ENCODE data around the gene TOM1L2. TPM values are rescaled to one million over a fixed set of nuclear protein-coding genes. Genes with fewer than 3 reads are reported as not detected.

The TOM1L2 gene
- total RNA-seq, 1 experiment from 2014 or later, result 45.2 TPM

DNA sequence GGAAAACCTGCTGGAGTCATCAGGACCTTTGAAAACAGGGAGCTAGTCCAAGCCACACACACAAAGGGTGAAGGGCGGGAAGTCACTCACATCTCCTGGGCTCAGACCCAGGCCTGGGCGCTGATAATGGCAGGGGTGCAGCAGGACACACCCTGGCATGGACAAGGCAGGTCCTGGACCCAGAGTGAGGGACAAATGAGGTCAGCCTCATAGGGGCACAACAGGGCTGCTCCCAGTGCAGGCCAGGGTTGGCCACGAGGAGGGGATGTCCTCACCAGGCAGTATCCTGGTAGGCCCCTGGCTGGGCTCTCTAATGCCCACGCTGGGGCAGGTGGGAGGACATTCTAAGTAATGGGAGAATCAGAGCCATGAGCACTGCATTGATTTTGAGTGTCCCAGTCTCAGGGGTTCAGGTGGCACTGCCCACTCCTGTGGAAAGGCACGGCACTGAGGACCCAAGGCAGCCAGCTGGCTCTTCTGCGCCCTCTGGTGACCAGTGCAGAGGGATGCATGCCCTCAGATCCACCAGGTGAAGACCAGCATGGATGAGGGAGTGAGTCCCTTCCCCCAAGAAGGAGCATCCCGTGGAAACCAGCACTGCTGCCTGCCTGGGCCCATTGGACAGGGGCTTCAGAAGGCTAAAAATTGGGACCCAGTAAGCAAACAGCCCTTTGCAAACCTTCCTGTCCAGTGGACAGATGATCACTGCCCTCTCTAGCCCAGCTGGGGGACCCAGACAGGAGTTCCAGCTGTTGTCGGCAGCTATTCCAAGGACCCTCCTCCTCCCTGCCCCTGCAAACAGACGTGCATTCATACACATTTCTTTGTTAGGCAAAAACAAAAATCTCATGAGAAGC lies 112.1 kb downstream of the TOM1L2 start:
- ATAC-seq, result peak; percentile 94
- no peak overlapping the region for H3K4me3 ChIP-seq (ENCODE audit: low read depth in 2 of 2, low read length in 2 of 2)
- CTCF ChIA-PET, result interaction anchor here (0.5 kb wide), 1 partner anchor 241 kb away, joined by 4 read pairs; no protein-coding TSS in a partner anchor
- BruUV-seq (replicated peaks), result TSS peak; percentile 26
- no peaks in the 10 kb centered on the region for H3K27me3 ChIP-seq (ENCODE audit: control insufficient read depth, insufficient read depth, low read length)
- intact Hi-C loops (cut with micrococcal nuclease; ENCODE audit: unreplicated experiment), result loop anchor here (5.0 kb wide), 1 partner anchor 48 kb away; no protein-coding TSS in a partner anchor
- H3K36me3 ChIP-seq (ENCODE audit: control insufficient read depth, insufficient read depth, low read length), result no peaks in the 10 kb centered on the region
- in situ Hi-C loops (cut with HindIII; ENCODE audit: low pct_unique_long_range_greater_than_20kb, low sequenced_read_pairs), result no loop called here
- no peak for DNase-seq (ENCODE audit: low read depth, low spot score)
- H3K27ac ChIP-seq (ENCODE audit: low read length), result peak overlapping the region; percentile 34; the same call in 1 of the 2 replicates
- no peaks in the 10 kb centered on the region for H3K4me1 ChIP-seq (ENCODE audit: control insufficient read depth, insufficient read depth, low read length)
- H3K9me3 ChIP-seq (ENCODE audit: control insufficient read depth, insufficient read depth, low read depth, low read length), result no peaks in the 10 kb centered on the region
- POLR2A ChIA-PET, result interaction anchor here (0.7 kb wide), 1 partner anchor 18 kb away, joined by 3 read pairs; no protein-coding TSS in a partner anchor
- TF ChIP-seq TCF7L2 (IDR thresholded peaks at IDR 0.05; ENCODE audit: low read depth, low read length) (no peak), CTCF (IDR thresholded peaks at IDR 0.05) (peak; percentile 94)

GRCh38 chr17:17857496-17857895 lies 114.7 kb downstream of the TOM1L2 start:
- no peaks in the 10 kb centered on the region for H3K9me3 ChIP-seq (ENCODE audit: control insufficient read depth, insufficient read depth, low read depth, low read length)
- DNase-seq (ENCODE audit: low read depth, low spot score) (no peak), ATAC-seq (no peak)
- intact Hi-C loops (cut with micrococcal nuclease; ENCODE audit: unreplicated experiment) (loop anchor here (5.0 kb wide), 1 partner anchor 45 kb away; no protein-coding TSS in a partner anchor), in situ Hi-C loops (cut with HindIII; ENCODE audit: low pct_unique_long_range_greater_than_20kb, low sequenced_read_pairs) (no loop called here)
- TSS peak; percentile 33 for BruUV-seq (replicated peaks)
- no peak overlapping the region for H3K4me3 ChIP-seq (ENCODE audit: low read depth in 2 of 2, low read length in 2 of 2)
- CTCF ChIA-PET, result interaction anchor here (0.5 kb wide), 1 partner anchor 165 kb away, joined by 7 read pairs; no protein-coding TSS in a partner anchor
- no peaks in the 10 kb centered on the region for H3K36me3 ChIP-seq (ENCODE audit: control insufficient read depth, insufficient read depth, low read length)
- POLR2A ChIA-PET, result no interaction called here
- TF ChIP-seq POLR2AphosphoS5 (IDR thresholded peaks at IDR 0.05; ENCODE audit: low read depth, low read length) (no peak), TCF7L2 (IDR thresholded peaks at IDR 0.05; ENCODE audit: low read depth, low read length) (no peak), SIN3A (IDR thresholded peaks at IDR 0.05; ENCODE audit: borderline replicate concordance, insufficient read depth, low read depth, low read length) (no peak), CTCF (IDR thresholded peaks at IDR 0.05) (no peak)
- TF ChIP-seq, protein P1, sequence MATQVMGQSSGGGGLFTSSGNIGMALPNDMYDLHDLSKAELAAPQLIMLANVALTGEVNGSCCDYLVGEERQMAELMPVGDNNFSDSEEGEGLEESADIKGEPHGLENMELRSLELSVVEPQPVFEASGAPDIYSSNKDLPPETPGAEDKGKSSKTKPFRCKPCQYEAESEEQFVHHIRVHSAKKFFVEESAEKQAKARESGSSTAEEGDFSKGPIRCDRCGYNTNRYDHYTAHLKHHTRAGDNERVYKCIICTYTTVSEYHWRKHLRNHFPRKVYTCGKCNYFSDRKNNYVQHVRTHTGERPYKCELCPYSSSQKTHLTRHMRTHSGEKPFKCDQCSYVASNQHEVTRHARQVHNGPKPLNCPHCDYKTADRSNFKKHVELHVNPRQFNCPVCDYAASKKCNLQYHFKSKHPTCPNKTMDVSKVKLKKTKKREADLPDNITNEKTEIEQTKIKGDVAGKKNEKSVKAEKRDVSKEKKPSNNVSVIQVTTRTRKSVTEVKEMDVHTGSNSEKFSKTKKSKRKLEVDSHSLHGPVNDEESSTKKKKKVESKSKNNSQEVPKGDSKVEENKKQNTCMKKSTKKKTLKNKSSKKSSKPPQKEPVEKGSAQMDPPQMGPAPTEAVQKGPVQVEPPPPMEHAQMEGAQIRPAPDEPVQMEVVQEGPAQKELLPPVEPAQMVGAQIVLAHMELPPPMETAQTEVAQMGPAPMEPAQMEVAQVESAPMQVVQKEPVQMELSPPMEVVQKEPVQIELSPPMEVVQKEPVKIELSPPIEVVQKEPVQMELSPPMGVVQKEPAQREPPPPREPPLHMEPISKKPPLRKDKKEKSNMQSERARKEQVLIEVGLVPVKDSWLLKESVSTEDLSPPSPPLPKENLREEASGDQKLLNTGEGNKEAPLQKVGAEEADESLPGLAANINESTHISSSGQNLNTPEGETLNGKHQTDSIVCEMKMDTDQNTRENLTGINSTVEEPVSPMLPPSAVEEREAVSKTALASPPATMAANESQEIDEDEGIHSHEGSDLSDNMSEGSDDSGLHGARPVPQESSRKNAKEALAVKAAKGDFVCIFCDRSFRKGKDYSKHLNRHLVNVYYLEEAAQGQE (IDR thresholded peaks at IDR 0.05; ENCODE audit: insufficient read depth in 1 of 2, low read depth in 2 of 2, low read length in 1 of 2), result no peak
- H3K4me1 ChIP-seq (ENCODE audit: control insufficient read depth, insufficient read depth, low read length), result no peaks in the 10 kb centered on the region
- H3K27me3 ChIP-seq (ENCODE audit: control insufficient read depth, insufficient read depth, low read length), result no peaks in the 10 kb centered on the region
- no peak overlapping the region for H3K27ac ChIP-seq (ENCODE audit: low read length)

Measured in Panc1 (cell line).